Activated CD8-positive, alpha-beta memory T cell treated with anti-CD3 and anti-CD28 coated beads, Interleukin-2, amount 50 U/mL, for 1 hour (primary cell): ENCODE results near the gene RAMP3.
A peak's percentile ranks its signal among the peaks of the same experiment; 100 is the strongest.
"Not testable (repeated sequence)": the region's sequence is repeated elsewhere in the genome, so short reads cannot be mapped to it uniquely, and the experiment has no call there.

Experiments used
- DNase-seq: peaks from one replicate; pipeline ENCODE4 v3.0.0-alpha.2; 2020; ENCODE audit errors: extremely low read depth

RAMP3 gene

GRCh38 chr7:45157653-45158401 is at the start of gene RAMP3:
TSS of gene RAMP3 (plus strand) at chr7:45157791. CDS start at chr7:45157829, 38 bp downstream.
- DNase-seq: no peak

DNA sequence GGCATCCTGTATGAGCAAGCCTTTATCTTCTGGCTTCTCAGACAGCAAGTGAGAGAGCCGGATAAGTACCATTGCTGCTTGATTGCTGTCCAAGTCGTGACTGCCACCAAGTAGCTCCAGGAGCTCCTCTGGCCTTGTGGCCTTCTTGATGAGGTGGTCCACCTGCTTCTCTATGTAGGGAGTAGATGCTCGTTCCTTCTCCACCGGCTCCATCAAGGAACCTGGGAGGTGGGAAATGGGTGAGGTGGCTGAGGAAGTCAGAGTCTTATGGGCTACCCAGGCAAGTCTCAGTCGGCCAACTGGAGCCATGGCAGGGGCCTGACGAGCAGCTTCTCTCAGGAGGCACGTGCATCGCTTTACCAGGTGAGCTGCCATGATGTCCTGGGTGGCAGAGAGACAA is 48.7 kb upstream of the RAMP3 start:
- no peak for DNase-seq

DNA sequence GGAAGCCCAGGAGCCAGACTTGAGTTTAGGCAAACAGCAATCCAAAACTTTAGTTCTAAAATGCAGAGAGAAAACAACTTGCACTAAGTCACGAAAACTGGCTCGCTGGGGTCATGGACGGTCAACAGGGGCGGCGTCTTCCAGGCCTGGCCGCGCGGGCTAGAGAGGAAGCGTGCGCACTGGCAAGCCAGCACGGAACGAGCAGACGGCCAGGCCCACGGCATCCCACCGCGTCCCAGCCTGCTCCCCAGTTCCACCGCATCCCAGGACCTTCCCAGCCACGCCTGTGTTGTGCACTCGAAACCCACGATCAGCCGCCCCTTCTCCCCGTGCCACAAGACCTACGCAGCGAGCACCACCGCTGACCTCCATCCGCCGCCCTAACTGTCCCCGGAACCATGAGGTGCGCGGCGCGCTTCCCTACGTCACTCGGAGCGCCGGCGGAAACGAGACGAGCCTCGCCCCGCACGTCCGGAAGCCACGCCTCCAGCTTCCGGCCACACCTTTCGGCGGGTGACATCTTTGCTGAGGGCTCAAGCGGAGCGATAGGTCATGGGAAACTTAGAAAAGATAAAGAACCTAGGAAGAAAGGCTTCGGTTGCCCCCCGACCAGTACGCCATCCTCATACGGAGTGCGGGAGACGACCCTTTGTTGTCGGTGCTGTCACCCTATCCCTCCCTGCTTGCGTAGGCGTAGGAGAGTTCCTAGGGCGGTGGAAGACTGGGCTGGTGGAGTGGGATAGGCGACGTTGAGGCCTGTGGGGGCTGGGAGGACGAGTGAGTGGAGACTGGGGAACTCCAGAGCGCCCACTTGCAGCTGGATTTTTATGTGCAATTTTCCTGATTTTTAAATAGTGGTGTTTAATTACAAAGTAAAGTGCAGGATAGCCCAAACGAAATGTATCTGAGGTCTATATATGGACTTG is 46.0 kb upstream of the RAMP3 start, which contains the start of gene TBRG4:
Gene TBRG4, minus strand, starts transcription at position 400 of the 926 bp plus-strand sequence. CDS start 2,460 bp downstream, outside the sequence.
- DNase-seq: peak; percentile 85

DNA sequence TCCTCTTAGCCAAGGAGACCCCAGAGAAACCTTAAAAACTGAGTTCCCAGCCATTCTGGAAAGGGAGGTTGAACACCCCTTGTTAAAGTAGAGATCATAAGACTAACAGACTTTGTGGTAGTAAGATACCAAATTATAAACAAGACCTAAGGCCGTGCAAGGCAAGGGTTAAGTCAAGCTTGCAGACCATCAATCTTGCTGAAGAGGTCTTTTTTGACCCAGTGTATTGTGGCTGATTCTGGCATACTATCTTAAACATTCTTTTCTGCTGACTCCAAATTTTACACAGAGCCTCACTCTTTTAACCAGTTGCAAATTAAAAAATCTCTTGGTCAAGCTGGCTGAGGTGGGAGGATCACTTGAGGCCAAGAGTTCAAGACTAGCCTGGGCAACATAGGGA is 44.9 kb upstream of the RAMP3 start:
- DNase-seq: no peak

DNA sequence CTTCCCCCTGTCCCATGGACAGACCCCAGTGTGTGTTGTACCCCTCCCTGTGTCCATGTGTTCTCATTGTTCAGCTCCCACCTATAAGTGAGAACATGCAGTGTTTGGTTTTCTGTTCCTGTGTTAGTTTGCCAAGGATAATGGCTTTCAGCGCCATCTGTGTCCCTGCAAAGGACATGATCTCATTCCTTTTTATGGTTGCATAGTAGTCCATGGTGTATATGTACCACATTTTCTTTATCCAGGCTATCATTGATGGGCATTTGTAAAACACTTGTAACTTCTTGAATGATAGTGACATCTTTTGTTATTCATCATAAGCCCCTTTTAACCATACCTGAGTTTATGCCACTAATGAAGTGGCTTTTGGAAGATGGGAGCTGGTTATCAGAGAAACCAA is 43.3 kb upstream of the RAMP3 start:
- DNase-seq: not testable (repeated sequence)

GRCh38 chr7:45114926-45115325 is 42.7 kb upstream of the RAMP3 start:
- no peak for DNase-seq

DNA sequence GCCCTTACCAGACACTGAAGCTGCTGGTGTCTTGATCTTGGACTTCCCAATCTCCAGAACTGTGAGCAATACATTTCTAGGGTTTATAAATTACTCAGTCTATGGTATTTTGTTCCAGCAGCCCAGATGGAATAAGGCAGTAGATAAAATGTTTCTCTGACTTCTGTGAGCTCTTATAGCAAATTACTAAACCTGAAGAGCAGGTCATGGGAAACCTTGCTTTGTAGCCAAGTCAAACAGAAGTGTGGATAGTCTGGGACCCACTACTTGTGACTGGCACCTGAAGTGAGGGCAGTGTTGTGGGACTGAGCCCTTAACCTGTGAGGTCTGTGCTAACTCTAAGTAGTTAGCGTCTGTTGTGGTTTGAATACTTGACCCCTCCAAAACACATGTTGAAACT is 41.5 kb upstream of the RAMP3 start:
- no peak for DNase-seq

- DNase-seq: no peak
These were observed 40.0 kb upstream of the RAMP3 start for GRCh38 chr7:45117582-45117981.

GRCh38 chr7:45118292-45118691 is 39.3 kb upstream of the RAMP3 start:
- DNase-seq: no peak

DNA sequence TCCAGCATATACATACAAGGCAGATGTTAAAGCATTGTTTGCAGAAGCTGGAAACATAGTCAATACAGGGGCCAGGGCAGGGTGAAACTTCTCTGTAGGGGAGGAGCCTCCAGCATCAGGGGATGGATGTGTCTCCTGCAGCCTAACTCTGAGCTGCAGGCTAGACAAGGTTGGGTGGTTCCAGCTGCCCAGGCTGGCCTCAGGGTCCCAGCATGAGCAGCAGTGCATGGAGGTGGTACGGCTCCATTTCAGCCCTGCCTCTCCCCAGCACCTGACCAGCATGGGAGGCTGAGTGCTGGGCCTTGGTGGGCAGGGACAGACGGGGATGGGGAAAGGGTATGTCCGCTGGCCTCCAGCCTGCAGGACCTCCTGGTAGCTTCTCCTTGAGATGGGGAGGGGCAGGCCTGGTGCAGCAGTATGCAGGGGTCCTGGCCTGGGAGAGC is 38.7 kb upstream of the RAMP3 start:
- DNase-seq: no peak

- no peak for DNase-seq
These were observed 38.0 kb upstream of the RAMP3 start for GRCh38 chr7:45119550-45119949.

DNA sequence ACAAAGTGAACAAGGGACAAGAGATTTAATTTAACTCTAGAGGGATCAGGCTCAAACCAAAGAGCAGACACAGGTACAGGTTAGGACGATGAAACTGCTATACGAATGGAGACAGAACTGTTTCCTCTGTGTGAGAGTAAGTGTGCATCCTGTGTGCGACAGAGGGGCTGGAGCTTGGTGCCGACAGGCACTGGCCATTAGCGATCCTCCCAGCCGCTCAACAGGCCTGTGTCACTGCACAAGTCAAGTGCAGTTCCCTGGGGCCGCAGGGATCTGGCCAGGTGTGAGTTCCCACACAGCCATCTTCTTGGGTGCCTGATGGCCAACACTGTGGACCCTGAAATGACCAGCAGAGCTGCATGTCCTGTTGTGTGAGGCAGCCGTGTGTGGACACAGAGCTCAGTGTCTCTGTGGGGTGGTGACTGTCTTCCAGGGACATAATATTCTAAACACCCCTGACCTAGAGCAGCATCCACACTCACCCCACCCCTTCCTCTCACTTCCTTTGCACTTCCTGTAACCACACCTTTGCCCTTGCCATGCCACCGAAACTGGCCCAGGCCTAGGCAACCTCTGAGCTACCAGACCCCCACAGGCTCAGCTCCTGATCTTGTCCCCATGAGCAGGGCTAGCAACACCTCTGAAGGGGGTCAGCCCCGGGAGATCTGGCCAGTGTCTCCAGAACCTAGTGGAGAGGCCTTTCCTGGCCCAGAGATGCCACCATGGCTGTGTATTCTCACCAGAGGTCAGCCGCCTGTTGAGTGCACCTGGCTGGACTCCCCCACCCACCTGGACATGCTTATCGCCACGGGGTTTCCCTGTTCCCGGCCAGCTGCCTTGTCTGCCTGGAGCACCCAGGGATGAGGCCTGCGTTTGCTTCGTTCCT is 34.4 kb upstream of the RAMP3 start:
- no peak for DNase-seq

DNA sequence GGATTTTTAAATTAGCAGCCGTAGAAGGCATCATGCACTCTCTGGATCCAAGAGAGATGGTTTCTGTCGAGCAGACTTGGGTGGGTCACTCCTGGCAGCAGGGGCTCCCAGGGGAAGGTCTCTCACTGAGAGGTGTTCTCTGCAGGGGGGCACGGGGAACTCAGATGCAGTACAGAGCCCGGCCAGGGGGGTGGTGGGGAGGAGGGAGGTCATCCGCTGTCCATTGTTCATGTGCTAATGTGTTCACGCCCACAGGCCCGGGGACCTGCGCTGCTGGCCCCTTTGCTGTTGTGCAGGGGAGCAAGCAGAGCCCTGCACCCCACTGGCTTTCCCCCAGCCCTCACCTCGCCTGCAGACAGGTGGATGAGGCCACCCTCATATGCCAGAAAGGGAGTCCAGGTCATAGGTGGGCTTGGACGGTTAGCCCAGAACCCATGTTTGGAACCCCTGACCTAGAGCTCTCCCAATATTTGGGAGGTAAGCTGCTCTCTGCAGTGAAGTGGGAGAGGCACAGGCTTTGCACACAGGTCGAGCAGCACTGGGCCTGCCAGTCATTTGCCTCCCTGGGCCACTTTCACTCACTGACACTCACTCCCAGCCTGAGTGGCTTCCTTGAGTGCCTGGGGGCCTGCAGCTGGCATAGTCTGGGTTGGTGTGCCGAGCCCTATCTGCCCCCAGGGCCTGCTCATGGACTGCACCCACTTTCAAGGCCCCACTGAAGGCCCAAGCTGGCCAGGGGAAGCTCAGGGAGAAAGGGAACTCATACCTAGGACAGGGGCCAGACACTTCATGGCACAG is 33.5 kb upstream of the RAMP3 start:
- DNase-seq: no peak

DNA sequence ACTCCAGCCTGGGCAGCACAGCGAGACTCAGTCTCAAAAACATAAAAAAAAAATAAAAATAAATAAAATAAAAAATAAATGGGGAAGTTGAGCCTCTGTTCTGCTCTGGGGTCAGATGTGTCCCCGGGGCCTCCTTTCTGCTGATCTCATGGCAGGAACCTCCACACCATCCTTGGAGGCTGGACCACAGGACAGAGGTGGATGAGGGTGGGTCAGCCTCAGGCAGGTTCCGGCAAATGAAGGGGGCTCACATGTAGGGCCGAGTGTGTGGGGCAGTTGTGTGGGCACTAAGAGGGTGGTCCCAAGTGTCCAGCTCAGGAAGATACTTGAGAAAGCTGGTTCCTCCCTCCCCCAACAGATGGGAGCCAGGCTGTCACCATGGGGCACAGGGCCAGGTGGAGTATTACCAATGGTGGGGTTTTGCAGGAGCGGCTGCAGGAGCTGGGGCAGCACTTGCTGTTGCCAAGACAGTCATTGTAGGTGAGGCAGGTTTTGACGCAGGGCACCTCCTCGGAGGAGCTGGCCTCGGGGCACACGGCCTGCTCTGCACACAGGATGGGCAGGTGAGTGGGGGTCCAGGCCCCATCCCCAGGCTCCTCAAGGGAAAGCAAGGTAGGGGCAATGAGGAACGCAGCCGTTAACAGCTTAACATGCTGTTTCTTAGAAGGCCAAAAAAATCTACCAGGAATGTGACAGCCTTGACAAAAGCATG is 32.2 kb upstream of the RAMP3 start:
- no peak for DNase-seq

GRCh38 chr7:45126201-45126600 is 31.4 kb upstream of the RAMP3 start:
- DNase-seq: no peak

DNA sequence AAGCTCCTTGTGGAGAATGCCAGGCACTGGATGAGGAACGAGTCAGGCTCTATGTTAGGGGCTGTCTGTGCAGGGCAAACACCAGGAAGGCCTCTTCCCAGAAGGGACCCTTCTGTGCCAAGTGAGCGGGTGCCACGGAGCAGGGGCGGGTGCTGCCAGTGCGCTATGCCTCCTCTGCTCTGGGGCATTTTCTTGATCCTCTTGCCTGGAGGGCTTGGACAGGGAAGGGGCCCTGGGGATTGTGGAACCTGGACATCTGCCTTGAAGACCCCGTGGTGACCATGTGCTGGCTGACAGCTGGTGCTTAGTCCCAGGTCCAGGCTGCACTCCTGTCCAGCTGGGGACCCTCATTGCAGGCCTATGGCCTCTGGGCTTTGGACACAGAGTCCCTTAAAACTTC is 30.7 kb upstream of the RAMP3 start:
- DNase-seq: no peak

DNA sequence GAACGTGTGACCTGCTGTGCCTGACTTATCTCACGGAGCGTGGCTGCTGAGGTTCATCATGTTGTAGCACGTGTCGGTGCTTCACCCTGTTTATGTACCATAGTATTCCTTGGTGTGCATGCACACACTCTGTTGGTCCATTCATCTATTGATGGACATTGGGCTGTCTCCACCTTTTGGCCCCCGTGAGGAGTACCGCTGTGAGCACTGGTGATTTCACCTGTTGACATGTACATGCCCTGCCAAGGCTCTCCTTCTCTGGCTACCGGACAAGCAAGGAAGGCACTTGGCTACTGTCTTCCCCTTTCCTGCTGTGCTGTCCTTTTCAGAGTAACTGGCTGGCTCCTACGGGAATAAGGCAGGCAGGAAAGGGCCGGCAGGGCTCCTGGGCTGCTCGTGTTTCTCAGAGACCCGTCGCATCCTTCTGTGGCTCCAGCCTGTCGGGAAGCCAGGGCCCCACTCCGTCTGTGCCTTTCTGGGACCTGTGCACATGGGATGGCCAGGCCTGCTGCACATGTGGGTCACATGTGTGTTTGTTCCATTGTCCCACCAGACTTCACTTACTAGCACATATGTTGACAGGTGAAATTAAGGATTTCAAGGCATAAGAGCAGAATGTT is 28.3 kb upstream of the RAMP3 start:
- no peak for DNase-seq

GRCh38 chr7:45129906-45130305 is 27.7 kb upstream of the RAMP3 start:
- DNase-seq: no peak

DNA sequence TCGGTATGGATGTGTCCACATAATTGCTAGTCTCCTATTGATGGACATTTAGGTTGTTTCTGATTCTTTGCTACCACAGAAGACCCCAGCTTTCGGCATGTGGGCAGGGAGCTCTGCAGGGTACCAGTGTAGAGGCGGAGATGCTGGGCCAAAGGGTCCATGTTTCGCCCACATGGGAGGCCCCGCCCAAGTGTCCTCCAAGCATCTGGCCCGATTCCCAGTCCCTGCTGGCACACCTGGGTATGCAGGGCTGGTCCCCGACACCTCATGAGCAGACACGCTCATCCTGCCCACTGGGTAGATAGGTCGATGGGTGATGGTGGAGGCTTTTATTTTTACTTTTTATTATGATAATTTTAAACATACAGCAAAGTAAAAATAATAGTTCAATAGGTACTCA is 26.7 kb upstream of the RAMP3 start:
- DNase-seq: no peak

DNA sequence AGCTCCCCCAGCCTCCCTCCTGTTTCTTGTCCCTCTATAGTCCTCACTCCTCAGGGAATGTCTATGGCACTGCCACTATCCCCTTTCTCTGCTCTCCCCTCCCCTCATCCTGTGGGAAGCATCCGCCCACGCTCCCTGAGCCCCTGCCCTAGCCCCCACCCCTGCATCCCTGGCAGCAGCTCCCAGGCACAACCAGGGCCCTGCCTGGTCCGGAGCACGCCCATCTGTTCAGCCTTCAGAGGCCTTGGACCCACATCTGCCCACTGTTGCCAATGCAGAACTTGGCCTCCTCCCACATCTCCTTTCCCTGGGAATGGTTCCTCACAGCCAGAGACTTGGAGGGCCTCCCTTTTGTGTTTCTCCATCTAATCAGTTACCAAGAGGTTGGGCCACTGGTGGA is 25.7 kb upstream of the RAMP3 start:
- no peak for DNase-seq
